DMS 273 (cell line): ENCODE measurements around the gene TENM4.

Source experiments
- DNase-seq: peaks from one replicate; lab custom pipeline; 2025; ENCODE audit not compliant: unreplicated experiment; lab: John Stamatoyannopoulos, UW

The TENM4 gene

DNA sequence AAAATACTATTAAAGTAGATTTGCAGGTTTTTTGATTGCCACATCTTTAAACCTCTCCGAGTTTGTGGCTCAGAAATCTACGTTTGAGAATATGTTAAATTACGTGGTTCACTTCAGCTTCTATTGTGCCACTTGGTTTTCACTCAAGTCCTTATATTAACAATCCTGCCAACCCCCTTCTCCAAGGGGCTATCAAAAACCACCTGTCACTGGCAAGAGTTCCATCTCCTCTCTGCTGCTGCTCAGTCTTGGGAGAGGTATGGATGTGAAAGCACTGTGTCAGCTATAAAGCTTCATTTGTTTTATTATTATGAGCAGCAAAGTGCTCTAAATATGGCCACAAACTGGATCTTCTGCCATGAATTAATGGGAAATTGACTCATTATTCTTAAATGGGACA is 668.6 kb downstream of the TENM4 start:
- peak; percentile 1 for DNase-seq

DNA sequence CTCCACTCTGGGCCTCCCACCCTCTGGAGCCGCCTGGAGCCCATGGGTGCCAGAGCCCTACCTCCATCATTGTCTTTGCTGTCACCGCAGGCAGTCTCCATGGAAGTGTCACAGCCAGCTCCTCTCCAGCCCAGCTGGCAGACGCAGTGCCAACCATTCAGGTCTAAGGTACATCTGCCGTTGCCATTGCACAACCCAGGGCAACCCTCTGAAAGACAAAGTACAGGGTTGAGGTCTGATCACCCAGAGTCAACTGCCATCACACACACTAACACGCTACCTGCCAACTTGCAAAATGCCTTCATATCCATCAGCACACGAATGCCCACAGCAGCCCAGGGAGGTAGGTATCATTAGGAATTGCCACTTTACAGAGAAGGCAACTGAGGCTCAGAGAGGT is 669.9 kb downstream of the TENM4 start:
- DNase-seq: no peak

GRCh38 chr11:78768971-78769370 is 671.9 kb downstream of the TENM4 start:
- no peak for DNase-seq

GRCh38 chr11:78768345-78768744 is 672.5 kb downstream of the TENM4 start:
- DNase-seq: no peak

DNA sequence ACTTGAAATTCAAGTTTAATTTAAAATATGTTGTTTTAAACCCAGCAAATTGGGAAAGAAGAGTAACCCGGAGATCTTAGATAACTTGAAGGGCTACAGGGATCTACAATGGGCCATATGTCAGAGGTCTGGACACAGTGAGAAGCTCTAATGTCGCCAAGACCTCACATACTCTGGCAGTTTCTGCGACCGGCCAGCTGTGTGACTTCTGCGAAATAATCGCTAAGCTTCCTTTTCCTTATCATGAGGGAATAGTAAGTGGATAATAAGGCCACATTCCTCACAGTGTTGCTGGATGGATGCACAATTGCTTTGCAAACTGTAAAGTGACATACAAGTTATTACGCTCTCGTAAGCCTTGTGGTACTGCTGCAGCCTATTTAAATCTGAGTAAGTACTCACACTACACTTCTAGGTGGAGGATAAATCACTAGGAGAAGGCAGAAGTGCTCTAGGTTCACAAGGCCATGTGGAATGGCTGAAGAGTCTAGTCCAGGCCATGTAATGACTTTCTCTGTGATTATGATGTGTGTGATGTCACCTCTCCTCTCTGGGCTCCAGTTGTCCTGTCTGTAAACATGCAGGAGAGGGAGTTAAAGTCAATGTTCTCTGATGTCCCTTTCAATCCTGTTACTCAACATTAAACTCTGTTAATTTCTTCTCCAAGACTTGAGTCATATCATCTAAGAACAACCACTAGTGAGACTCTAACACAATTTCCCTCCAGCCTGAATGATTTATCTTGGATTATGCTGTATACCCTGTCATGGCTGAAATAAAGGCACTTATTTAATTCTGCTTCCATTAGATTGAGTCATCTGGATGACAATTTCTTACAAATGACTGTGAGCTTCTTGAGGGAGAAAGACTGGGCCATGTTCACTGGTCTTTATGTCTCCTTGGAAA is 673.5 kb downstream of the TENM4 start:
- DNase-seq: no peak

GRCh38 chr11:78764946-78765345 is 675.9 kb downstream of the TENM4 start:
- no peak for DNase-seq

DNA sequence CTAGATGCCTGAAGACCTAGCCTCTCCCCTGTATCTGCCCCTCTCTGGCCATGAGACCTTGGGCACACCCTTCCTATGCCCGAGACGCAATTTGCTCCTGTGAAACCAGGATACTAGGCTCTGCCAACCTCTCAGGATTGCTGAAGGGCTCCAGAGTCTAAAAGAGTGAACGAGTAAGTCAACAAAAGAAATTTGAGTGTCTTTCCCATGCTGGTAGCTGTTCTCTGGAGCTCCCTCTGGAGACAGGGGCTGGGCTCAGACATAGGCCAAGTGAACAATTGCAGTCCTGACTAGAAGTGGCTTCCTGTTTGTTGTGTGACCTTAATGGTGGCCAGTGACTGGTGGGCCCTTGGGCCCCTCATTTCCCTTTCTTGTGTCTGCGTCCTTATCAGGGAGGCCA is 677.2 kb downstream of the TENM4 start:
- DNase-seq: no peak

GRCh38 chr11:78762105-78762504 is 678.7 kb downstream of the TENM4 start:
- no peak for DNase-seq

GRCh38 chr11:78759071-78759470 is 681.8 kb downstream of the TENM4 start:
- DNase-seq: peak; percentile 5

GRCh38 chr11:78753297-78753696 is 687.5 kb downstream of the TENM4 start:
- DNase-seq: no peak

DNA sequence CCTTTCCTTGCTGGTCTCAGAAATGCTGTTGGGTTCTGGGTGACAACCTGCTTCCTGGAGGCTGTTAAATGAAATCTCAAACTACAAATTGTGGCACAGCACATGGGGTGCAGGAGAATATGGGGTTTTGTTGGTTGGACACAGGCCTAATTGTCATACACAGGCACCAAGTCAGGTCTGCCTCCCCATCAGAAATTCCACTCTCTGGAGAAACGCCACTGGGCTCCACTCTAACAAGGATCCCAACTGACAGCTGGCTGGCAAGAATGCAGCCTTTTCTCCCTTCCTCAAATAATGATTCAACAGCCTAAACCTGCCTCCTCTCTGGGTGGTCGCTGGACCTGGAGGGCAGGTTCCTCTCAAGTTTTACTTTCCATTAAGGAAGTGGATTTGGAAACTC is 688.3 kb downstream of the TENM4 start:
- DNase-seq: no peak

- no peak for DNase-seq
These were observed 691.7 kb downstream of the TENM4 start for GRCh38 chr11:78748918-78749690.

DNA sequence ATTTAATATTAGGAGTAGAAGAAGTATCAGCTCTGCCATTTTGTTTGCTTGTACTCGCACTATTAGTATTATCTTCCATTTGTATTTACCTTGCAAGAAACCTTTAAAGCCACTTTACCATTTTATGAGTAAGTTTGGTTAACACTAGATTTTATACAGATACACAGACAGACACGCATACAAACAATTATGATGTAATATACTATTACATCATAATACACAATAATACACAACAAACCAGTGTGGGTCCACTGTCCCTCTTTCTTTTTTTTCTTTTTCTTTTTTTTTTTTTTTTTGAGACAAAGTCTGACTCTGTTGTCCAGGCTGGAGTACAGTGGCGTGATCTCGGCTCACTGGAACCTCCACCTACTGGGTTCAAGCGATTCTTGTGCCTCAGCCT is 695.9 kb downstream of the TENM4 start:
- no peak for DNase-seq

DNA sequence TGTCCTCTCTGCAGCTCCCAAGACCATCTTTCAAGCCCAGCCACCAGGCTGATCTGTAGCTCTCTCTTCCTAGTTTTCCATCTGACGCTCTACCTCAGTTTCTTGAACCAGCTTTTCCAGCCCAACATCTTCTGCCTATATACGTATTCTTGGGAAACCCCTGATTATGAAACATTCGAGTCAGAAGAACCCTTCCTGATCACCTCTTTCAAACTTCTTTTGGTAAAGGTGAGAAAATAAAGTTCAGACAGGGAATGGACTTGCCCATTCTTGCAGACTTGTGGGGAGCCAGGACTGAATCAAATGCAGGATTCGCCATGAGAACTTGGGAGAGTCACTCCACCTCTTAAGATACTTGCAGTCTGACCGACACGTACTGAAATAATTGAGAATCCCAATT is 696.6 kb downstream of the TENM4 start:
- DNase-seq: no peak

GRCh38 chr11:78742430-78742829 is 698.4 kb downstream of the TENM4 start:
- peak; percentile 89 for DNase-seq

DNA sequence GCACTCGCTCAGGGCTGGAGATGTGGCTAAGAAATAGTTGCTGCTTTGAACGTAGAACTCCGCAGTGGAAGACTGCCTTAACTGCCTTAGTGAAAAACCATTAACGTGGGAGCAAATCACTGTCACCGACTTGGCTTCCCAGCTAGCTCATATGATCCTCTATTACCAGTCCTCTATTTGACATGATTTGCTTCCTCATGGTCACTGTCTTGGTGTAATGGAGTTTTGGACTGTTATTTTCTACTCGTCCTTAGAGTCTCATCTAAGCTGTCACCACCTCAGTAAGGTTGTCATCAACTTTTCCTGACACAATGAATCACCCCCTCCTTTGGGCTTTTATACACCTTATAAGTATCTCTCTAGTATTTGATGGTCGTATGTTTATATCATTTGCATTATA is 699.1 kb downstream of the TENM4 start:
- no peak for DNase-seq

DNA sequence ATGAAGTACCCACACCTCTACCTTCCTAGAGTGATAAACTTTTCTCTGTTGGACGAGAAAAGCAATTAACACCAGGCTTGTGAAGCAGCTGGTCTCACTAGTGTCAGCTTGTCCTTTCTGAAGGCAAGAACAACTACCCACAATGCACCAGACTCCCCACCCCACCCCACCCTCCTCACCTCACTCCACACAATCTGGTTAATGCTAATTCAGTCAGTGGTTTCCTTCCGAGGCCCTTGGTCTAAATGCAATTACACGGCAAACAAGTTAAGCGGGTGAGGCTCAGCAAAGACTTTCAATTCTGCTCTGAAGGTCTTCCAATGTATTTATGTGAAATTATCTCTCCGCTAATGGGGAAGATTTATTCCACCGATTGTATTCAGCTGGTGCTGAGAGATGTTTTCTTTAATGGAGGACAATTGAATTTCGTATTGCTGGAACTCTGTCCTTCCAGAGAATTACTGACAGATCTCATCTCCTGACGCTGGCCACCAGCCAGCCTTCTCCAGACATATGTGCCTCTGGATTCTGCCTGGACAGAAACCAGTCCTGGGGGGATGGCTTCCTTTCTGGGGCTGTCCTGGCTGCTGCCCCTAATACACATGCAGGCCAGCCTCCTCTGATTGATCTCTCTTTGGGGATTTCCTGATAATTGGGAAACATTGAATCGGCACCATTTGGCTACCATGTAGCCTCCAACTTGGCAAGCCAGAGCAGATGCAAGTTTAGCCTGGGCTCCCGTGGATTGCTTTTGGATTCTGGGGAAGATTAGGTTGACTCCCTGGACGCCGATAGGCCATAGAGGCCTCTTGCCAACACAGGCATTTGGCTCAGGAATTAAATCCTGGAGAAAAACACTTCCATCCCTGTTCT is 700.4 kb downstream of the TENM4 start:
- DNase-seq: peak; percentile 82

DNA sequence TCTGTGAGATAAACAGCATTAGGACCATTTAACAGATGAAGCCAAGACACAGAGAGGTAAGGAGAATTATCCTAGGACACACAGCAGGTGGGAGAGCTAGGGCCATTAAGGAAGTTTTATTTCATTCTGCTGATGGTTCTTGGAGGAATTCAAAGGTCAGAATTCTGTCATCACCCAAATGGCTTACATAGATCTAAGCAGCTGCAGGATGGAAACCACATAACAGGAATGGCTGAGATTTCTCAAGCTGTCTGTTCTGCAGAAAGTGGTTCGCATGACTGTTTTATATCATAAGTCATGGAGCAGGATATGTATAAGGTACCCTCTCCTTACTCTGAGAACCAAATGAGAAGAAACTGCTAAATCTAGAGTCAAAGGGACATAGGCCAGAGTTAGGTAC is 702.9 kb downstream of the TENM4 start:
- DNase-seq: no peak

DNA sequence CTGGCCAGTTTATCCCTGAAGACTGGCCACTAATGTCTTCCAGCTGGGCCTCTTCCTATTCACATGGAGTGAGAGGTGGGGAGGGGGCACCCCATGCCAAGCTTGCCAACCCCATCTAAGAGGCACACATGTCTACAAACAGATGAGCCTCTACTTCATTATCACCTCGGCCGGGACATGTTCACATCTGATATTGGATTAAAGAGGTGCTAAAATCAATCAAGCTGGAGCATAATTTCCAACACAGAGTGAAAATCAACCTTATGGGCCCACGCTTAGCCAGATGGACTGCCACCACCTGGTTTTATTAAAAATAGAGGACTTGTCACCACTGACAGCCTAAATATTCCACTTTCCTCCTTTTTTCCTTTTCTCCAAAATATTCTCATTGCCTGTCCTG is 703.5 kb downstream of the TENM4 start:
- no peak for DNase-seq

GRCh38 chr11:78735711-78736110 is 705.1 kb downstream of the TENM4 start:
- no peak for DNase-seq

- peak; percentile 32 for DNase-seq
These were observed 707.8 kb downstream of the TENM4 start for GRCh38 chr11:78733031-78733430.
